GM21390 (cell line): ENCODE measurements around the gene BRINP1.

ENCODE experiments used
- ATAC-seq: cut with Tn5 transposase; IDR thresholded peaks from one replicate; pipeline ENCODE4 v1.9.1; 2021; ENCODE audit not compliant: unreplicated experiment

Gene BRINP1

GRCh38 chr9:119283078-119283794, 86.0 kb downstream of the BRINP1 start:
- no peak for ATAC-seq

- ATAC-seq: no peak
Measured at GRCh38 chr9:119282476-119283077, 86.7 kb downstream of the BRINP1 start.

GRCh38 chr9:119280740-119281485, 88.3 kb downstream of the BRINP1 start:
- no peak for ATAC-seq

- ATAC-seq: no peak
Measured at GRCh38 chr9:119278171-119278570, 91.1 kb downstream of the BRINP1 start.

GRCh38 chr9:119273984-119274665, 95.1 kb downstream of the BRINP1 start:
- no peak for ATAC-seq

GRCh38 chr9:119273325-119273904, 95.8 kb downstream of the BRINP1 start:
- no peak for ATAC-seq

GRCh38 chr9:119272500-119273211, 96.6 kb downstream of the BRINP1 start:
- ATAC-seq: no peak

- no peak for ATAC-seq
Measured at GRCh38 chr9:119268985-119269384, 100.2 kb downstream of the BRINP1 start.

GRCh38 chr9:119264165-119264564, 105.1 kb downstream of the BRINP1 start:
- no peak for ATAC-seq

GRCh38 chr9:119257592-119257991, 111.6 kb downstream of the BRINP1 start:
- ATAC-seq: no peak

GRCh38 chr9:119255116-119255515, 114.1 kb downstream of the BRINP1 start:
- no peak for ATAC-seq

- ATAC-seq: no peak
Measured at GRCh38 chr9:119252671-119253299, 116.5 kb downstream of the BRINP1 start.

GRCh38 chr9:119251936-119252335, 117.3 kb downstream of the BRINP1 start:
- no peak for ATAC-seq

GRCh38 chr9:119250730-119251129, 118.5 kb downstream of the BRINP1 start:
- ATAC-seq: no peak

GRCh38 chr9:119240546-119240945, 128.7 kb downstream of the BRINP1 start:
- ATAC-seq: no peak

GRCh38 chr9:119234636-119235035, 134.6 kb downstream of the BRINP1 start:
- no peak for ATAC-seq

- ATAC-seq: no peak
Measured at GRCh38 chr9:119227422-119227821, 141.8 kb downstream of the BRINP1 start.

GRCh38 chr9:119224431-119224830, 144.8 kb downstream of the BRINP1 start:
- no peak for ATAC-seq

GRCh38 chr9:119221276-119221675, 148.0 kb downstream of the BRINP1 start:
- ATAC-seq: no peak

GRCh38 chr9:119218293-119218692, 150.9 kb downstream of the BRINP1 start:
- no peak for ATAC-seq
